Liver (tissue), 3 donors: Measurements from ENCODE around the gene RNU11.
"Not testable (repeated sequence)": the region's sequence is repeated elsewhere in the genome, so short reads cannot be mapped to it uniquely, and the experiment has no call there.

Source experiments
- EGR1 ChIP-seq, 2 donors: IDR thresholded peaks; 2 replicates each; pipeline ENCODE4 v1.6.1; 2016 to 2018; ENCODE audit warnings: antibody characterized with exemption in 2 of 2, low read depth in 2 of 2
- FOXA1 ChIP-seq: IDR thresholded peaks from 2 replicates; pipeline ENCODE4 v1.6.1; 2016; ENCODE audit warnings: antibody characterized with exemption
- GABPA ChIP-seq, 2 donors: IDR thresholded peaks in 1 of 2; conservative IDR thresholded peaks in 1 of 2; 2 replicates each; pipeline ENCODE4 v1.6.1; 2016; ENCODE audit warnings: antibody characterized with exemption in 2 of 2, mild to moderate bottlenecking in 1 of 2, moderate library complexity in 1 of 2
- JUND ChIP-seq, 2 donors: IDR thresholded peaks; 2 replicates each; pipeline ENCODE4 v1.6.1; 2016; ENCODE audit warnings: antibody characterized with exemption in 2 of 2
- RXRA ChIP-seq, 2 donors: IDR thresholded peaks; 2 replicates each; pipeline ENCODE4 v1.6.1; 2017 to 2018; ENCODE audit warnings: antibody characterized with exemption in 2 of 2, mild to moderate bottlenecking in 1 of 2
- SP1 ChIP-seq: IDR thresholded peaks from 2 replicates; pipeline ENCODE4 v1.6.1; 2018; ENCODE audit warnings: antibody characterized with exemption, mild to moderate bottlenecking
- TAF1 ChIP-seq: conservative IDR thresholded peaks from 2 replicates; pipeline ENCODE4 v1.6.1; 2016; ENCODE audit warnings: antibody characterized with exemption, mild to moderate bottlenecking
- YY1 ChIP-seq: IDR thresholded peaks from 2 replicates; pipeline ENCODE4 v1.6.1; 2016; ENCODE audit warnings: antibody characterized with exemption, mild to moderate bottlenecking
- TF ChIP-seq, protein P1 (sequence below): IDR thresholded peaks from 2 replicates; pipeline ENCODE4 v1.6.1; 2016; ENCODE audit warnings: antibody characterized with exemption, mild to moderate bottlenecking
- TF ChIP-seq, protein P2 (sequence below): fragments of 150-350 bp; IDR thresholded peaks from 2 replicates; pipeline ENCODE4 v1.5.1; 2017; ENCODE audit warnings: improper control_type of control experiment, low read depth, low read length; ENCODE audit not compliant: missing input control
- TF ChIP-seq, protein P3 (sequence below): IDR thresholded peaks from 2 replicates; pipeline ENCODE4 v1.6.1; 2016; ENCODE audit warnings: antibody characterized with exemption
- TF ChIP-seq, protein P4 (sequence below): IDR thresholded peaks from 2 replicates; pipeline ENCODE4 v1.6.1; 2016; ENCODE audit warnings: antibody characterized with exemption
- donor health status: healthy.
- donor health status: healthy.

- TF ChIP-seq, protein P1, sequence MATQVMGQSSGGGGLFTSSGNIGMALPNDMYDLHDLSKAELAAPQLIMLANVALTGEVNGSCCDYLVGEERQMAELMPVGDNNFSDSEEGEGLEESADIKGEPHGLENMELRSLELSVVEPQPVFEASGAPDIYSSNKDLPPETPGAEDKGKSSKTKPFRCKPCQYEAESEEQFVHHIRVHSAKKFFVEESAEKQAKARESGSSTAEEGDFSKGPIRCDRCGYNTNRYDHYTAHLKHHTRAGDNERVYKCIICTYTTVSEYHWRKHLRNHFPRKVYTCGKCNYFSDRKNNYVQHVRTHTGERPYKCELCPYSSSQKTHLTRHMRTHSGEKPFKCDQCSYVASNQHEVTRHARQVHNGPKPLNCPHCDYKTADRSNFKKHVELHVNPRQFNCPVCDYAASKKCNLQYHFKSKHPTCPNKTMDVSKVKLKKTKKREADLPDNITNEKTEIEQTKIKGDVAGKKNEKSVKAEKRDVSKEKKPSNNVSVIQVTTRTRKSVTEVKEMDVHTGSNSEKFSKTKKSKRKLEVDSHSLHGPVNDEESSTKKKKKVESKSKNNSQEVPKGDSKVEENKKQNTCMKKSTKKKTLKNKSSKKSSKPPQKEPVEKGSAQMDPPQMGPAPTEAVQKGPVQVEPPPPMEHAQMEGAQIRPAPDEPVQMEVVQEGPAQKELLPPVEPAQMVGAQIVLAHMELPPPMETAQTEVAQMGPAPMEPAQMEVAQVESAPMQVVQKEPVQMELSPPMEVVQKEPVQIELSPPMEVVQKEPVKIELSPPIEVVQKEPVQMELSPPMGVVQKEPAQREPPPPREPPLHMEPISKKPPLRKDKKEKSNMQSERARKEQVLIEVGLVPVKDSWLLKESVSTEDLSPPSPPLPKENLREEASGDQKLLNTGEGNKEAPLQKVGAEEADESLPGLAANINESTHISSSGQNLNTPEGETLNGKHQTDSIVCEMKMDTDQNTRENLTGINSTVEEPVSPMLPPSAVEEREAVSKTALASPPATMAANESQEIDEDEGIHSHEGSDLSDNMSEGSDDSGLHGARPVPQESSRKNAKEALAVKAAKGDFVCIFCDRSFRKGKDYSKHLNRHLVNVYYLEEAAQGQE, result not testable (repeated sequence)
- not testable (repeated sequence) for TF ChIP-seq YY1; JUND (IDR thresholded peaks at IDR 0.05); TAF1; GABPA (IDR thresholded peaks at IDR 0.05 in 1 of 2, conservative IDR thresholded peaks at IDR 0.05 in 1 of 2); FOXA1; RXRA (IDR thresholded peaks at IDR 0.05); EGR1 (IDR thresholded peaks at IDR 0.05; ENCODE audit: low read depth in 2 of 2); SP1
- TF ChIP-seq, protein P2, sequence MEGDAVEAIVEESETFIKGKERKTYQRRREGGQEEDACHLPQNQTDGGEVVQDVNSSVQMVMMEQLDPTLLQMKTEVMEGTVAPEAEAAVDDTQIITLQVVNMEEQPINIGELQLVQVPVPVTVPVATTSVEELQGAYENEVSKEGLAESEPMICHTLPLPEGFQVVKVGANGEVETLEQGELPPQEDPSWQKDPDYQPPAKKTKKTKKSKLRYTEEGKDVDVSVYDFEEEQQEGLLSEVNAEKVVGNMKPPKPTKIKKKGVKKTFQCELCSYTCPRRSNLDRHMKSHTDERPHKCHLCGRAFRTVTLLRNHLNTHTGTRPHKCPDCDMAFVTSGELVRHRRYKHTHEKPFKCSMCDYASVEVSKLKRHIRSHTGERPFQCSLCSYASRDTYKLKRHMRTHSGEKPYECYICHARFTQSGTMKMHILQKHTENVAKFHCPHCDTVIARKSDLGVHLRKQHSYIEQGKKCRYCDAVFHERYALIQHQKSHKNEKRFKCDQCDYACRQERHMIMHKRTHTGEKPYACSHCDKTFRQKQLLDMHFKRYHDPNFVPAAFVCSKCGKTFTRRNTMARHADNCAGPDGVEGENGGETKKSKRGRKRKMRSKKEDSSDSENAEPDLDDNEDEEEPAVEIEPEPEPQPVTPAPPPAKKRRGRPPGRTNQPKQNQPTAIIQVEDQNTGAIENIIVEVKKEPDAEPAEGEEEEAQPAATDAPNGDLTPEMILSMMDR, result not testable (repeated sequence)
- TF ChIP-seq, protein P3, sequence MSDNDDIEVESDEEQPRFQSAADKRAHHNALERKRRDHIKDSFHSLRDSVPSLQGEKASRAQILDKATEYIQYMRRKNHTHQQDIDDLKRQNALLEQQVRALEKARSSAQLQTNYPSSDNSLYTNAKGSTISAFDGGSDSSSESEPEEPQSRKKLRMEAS, result not testable (repeated sequence)
- TF ChIP-seq, protein P4, sequence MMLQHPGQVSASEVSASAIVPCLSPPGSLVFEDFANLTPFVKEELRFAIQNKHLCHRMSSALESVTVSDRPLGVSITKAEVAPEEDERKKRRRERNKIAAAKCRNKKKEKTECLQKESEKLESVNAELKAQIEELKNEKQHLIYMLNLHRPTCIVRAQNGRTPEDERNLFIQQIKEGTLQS, result not testable (repeated sequence)
Observed at GRCh38 chr1:28645406-28645805, 3.0 kb upstream of the RNU11 start.
